HG03196 (cell line): ENCODE measurements around the gene C1orf115.
"Not testable (repeated sequence)": the region's sequence is repeated elsewhere in the genome, so short reads cannot be mapped to it uniquely, and the experiment has no call there.

Experiments used
- ATAC-seq: cut with Tn5 transposase; IDR thresholded peaks from one replicate; pipeline ENCODE4 v1.9.1; 2021; ENCODE audit not compliant: unreplicated experiment

The C1orf115 gene

DNA sequence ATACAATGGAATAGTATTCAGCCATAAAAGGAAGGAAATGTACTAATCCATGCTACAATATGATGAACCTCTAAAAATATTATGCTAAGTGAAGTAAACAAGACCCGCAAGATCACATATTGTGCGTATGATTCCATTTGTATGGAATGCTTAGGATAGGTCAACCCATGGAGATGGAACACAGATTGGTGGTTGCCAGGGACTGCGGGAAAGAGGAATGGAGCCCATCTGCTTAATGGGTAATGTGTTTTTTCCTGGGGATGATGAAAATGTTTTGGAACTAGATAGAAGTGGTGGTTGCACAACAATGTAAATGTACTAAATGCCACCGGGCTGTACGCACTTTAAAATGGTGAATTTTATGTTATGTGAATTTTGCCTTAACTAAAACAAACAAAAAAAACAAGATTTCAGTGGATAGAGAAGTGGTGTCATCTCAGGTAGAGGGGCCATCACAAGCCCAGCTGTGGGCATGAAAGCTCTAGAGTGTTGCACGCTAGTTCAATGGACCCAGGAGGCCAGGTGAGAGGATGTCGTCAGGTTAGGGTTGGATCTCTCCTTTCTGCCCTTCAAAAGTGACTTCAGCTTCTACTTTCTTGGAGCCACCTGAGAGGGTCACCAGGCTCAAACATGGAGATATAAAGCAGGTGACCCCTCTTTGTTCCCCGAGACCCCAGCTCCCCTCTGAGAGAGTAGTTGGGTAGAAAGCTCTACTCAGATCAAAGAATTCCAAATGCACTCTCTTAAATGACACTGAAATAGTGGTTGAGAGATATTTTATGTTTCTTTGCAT, 2.5 kb downstream of the C1orf115 start:
- ATAC-seq, result no peak

DNA sequence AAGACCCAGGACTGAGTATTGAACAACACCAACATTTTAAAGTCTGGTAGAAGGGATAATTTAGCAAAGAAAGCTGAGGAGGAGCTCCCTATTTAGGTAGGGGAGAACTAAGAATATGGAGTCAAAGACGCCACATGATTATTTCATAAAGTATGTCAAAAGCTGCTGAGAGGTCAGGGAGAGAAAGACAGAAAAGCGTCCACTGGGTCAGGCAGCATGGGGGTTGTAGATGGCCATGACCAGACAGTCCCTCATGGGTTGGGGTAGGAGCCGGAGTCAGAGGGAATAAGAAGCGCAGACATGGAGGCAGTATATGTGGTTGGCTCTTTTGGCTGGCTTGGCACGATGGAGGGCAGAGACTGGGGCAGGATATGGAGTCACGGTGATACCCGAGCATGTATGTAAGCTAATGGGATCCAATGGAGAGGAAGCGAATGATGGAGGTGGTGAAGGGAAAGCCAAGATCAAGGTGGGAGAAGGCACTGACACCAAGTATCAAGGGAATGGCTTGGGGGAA, 4.8 kb downstream of the C1orf115 start:
- no peak for ATAC-seq

DNA sequence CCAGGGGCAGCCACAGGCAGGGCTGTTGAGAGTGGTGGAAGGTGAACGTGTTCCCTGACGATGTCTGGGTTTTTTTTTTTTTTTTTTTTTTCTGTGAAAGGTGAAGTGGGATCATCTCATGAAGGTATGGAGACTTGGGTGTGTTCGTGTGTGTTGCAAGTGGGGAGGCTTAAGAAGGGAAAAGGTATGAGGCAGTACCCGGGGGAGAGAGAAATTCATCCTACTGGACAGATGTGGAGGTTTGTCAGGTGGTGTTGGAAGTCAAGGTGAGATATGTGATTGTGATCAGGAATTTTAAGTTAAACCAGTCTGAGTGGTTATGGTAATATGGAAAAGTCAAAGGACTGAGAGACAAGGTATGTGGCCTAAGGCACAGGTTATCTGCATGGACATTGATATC, 5.3 kb downstream of the C1orf115 start:
- ATAC-seq, result no peak

DNA sequence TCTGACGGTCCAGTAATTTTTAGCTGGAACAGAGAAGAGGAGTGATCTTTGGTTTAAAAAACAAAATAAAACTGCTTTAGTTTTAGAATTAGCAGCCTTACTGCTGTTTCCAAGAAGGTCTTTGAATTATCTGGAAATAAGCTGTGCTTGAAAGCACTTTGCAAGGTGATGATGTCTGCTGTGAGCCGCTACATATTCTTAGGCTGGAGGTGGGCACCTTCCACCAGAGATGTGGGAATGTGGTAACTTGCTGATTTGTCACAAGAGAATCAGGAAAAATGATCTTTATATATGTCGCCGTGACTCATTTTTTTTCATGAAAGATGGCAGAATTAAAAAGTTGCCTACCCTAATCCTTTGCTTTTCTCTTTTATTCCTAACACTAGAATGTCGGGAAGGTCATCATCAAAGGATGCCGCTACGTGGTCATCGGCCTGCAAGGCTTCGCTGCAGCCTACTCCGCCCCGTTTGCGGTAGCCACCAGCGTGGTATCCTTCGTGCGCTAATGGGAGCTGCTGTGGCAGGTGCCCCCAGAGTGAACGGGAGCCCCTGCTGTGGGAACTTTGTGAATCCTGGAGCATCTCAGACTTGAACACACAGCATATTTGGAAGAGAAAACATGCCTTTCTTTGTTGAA, 6.2 kb downstream of the C1orf115 start:
- no peak for ATAC-seq

DNA sequence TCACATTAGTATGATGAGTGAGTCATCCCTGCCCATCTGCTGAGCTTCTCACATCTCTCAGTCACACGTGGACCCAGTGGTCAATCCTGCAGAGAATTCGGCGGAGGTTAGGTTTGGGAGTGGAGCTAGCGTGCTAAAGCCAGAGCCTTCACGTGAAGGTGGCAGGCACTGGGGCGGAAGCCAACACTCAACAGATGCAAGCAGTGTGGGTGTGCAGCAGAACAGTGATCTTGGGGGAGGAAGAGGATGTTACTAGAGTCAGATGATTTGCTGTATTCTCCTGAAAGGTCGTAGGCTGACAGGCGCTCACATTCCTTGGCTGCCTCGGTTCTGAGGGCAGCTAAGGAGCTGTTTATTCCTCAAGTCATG, 6.7 kb downstream of the C1orf115 start:
- ATAC-seq, result no peak

DNA sequence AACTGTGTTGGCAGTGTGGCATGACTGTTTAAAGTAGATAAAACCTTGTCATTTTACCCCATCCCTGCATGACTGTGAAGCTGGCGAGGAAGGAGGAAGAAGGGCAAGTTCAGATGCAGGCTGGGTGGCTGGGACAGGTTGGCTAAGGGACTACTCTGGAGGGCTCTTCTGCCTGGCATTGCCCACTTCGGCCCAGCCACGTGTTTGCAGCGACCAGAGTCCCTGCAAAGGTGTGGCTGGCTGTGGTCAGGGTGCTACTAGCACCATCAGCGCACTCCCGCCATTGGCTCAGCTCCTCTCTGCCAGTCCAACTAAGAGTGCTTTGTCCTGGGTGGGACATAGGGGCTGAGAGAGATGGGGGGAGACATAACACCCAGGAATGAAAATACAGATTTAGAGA, 7.2 kb downstream of the C1orf115 start:
- ATAC-seq, result no peak

DNA sequence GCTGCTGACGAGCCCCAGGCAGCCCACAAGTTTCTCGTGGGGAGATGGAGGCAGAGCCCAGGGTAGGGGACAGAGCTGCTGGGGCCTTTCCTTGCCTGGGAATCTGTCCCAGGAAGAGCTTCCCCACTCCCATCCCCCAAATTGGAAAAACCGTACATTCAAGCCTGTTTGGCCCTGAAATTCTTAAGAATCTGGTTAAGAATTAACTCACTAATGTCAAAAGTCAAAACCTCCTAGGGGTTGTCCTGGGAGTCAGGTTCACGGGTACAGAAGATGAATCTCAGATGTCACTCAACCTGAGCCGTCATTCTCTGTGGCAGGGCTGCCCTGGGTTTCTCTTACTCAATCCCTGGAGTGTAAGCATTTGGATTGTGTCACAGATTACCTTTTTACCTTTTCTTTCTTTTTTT, 8.4 kb downstream of the C1orf115 start:
- no peak for ATAC-seq

DNA sequence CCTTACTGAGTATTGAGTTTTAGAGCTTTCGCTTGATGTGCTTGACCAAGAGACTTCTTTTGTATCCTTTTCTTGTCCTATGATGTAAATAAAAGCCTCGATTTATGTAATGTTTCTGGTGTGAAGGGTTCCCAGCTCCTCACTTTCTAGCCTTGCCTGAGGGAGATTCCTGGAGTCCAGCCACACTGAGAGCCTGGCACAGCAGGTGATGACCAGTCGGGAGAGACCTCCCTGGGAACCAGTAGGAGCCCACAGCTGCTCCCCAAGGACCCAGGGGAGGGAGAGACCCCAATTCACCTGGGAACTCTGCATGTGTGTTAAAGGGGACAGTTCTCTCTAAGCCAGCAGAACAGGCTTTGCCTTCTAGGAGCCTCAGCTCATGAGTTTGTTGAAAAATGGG, 8.9 kb downstream of the C1orf115 start:
- no peak for ATAC-seq

DNA sequence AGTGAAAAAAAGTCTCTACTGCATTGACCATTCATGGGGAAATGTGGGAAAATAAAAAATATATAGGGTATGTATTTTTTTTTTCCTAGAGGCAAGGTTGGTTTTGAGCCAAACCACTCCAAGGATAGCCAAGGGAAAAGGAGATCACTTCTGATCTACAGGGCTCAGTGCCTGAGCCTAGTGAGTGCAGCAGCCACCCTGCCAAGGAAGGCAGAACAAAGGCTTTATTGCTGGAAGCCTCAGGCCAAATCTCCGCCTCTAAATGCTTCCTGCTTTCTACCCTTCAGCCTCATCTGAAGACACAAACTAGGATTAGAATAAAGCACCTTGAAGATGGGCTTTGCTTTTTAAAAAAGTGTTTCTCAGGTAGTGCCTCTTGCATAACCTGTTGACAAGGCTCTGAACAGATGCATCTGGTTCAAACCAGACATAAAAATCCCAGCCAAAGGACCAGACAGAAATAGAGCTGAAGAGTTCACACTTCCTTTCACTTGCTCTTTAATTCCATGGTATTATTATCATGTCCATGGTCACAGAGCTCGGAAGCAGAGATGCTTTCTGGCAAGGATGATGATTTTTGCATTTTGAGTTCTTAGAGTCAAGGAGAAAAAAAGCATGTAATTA, 10.5 kb downstream of the C1orf115 start:
- no peak for ATAC-seq

DNA sequence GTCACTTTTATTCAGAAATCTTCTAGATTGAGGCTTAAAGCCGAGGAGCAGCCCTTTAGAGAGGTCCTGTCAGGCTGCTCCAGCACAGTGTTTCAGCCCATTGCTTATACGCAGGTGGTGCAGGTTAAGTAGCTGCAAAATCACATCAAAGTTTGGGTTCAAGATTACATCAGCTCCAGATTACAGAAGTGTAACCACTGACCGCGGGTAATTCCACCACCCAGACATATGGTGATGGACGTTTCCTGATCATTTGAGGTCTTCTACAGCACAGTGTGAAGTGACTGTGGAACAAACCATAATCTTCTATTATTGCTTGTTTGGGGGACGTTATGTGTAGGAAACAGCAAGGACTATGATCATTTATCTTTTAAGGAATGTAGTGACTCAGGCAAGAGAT, 11.8 kb downstream of the C1orf115 start:
- no peak for ATAC-seq

DNA sequence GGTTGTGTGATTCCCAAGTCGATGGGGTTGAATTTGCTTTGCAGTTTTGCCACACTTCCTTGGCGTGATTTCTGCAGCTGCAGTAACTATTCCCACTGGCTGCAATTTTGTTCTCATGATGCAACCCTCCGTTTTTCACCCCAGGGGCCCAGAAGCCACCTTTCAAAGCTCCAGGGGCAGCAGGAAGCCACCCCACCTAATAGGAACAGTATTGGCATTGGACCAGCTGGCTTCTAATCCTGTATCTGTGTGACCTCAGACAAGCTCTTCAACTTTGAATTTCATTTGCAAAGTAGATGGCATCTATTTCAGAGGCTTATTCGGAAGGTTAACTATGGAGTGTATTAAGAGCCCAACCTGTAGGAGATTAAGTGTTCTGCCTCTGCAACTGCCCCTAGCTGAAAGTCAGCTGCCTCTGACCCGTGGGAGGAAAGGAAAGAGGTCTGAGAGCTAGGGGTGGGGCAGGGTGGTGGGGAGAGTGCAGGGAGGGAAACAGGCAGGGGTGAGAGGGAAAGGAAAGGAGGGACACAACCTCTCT, 12.6 kb downstream of the C1orf115 start:
- ATAC-seq, result no peak

DNA sequence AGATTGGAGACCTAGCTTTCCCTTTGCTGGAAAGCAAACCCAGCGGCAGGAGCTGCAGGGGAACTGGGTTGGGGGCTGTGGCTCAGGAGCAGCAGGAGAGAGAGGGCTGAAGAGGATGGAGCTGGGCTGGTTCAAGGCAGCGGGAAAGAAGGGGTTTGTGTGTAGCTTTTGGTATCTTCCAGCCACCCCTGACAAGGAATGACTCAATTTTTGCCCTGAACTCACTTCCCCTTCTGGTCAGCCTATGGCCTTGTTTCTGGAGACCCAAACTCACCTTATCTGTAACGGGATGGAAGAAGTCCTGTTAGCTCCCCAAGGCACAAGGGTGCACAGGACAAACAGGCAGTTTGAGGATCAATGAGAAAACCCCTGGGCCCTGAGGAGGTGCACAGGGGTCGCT, 13.1 kb downstream of the C1orf115 start:
- ATAC-seq, result no peak

DNA sequence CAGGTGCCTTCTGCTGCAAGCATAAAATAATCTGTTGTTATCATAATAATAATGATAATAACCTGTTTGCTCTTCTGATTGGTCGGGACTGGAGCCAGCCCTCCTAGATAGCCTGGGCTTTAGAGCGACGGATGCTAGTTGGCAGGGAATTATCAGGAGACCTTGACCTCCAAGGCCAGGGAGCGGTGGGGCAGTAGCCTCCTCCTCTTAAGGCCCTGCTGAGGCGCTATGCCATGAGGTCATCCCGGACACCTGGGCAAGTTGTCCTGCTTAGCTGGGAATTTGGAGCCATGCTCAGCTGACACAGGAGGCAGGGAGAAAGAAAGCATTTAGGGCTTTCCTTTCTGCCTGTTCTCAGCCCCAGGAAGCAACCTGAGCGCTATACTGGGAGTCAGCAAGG, 15.6 kb downstream of the C1orf115 start:
- ATAC-seq, result no peak

DNA sequence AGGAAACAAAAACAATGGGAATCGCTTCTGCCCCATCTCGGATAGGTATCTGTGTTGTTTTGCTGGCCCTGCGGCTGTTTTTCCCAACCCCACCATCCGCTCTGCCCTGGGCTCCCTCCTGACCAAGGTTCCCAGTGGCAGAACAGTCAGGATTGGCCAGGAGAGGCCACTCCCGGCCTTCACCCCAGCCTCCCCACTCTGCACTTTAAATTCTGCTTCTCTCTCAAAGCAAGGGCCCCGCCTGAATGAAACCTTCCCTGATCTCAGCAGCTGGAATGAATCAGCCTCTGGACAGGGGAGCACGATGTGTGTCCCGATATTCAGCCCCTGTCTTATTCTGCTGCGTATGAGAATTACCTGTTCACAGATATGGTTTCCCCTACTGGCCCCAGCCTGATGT, 16.3 kb downstream of the C1orf115 start:
- no peak for ATAC-seq

DNA sequence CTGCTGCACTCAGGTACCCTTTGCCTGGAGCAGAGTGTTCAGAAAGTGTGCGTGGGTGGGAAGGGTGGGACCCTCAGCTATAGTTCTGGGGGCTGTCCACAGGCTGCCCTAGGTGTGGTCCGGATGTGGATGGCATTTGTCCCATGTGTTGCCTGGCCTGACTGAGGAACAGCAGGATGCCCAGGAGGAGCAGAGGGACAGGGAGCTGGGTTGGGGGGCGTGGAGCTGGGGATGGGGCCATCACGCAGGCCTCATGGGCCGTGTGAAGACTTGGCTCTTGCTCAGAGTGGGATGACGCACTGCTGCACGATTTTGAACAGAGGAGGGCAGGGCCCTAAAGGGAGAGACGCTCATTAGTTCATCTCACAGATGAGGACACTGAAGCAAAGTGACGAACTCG, 17.0 kb downstream of the C1orf115 start:
- ATAC-seq, result no peak

DNA sequence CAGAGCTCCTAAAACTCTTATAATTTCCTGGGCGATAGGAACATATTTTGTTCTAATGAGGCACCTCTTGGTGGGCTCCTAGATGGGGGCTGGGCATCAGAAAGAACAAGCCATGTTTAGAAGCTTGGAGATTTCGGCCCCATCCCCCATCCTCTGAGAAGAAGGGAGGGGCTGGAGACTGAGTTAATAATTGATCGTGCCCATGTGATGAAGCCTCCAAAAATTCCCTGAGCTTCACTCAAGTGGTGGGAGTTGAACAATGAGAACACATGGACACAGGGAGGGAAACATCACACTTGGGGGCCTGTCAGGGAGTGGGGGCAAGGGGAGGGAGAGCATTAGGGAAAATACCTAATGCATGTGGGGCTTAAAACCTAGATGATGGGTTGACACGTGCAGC, 18.1 kb downstream of the C1orf115 start:
- ATAC-seq, result no peak

DNA sequence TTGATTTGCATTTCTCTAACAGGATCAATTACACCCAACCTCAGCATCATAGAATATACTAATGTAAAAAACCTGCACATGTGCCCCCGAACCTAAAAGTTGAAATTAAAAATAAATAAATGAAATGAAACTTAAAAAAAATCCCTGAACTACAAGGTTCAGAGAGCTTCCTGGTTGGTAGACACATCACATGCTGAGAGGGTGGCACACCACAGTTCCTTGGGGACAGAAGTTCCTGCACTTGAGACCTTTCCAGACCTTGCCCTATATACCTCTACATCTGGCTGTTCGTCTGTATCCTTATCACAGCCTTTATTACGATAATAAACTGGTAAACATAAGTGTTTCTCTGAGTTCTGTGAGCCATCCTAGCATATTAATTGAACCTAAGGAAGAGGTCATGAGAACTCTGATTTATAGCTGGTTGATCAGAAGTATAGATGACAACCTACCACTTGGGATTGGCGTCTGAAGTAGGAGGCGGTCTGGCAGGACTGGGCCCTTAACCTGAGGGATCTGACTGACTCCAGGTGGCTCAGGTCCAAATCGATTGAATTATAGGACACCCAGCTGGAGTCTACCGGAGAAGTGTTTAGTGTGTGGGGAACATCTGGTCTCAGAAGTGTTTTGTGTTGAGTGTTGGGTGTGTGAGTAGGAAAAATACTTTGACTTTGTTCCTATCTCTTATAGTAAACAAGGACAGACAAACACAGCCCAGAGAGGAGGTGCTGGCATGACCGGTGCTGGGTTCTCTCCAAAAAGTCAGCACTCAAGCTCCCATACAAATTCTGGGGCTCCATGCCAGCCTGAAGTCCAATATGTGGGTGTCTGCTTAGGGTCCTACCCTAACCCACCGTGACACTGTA, 19.0 kb downstream of the C1orf115 start:
- ATAC-seq, result no peak

DNA sequence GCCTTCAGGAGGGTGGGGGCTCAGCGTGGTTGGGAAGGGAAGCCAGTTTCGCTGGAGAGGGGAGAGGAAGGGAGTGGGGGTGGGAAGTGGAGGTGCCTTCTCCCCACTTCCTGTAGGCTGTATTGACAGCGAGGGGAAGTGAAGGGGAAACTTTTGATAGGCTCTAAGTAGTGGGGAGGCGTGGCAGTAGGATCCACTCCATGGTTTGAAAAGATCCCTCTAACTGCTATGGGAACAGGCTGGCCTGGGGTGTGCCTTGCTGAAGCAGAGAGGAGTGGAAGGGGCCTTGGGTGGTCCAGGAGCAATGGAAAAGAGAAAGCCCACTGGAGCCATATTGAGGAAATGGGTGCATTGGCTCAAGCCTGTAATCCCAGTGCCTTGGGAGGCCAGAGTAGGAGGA, 20.2 kb downstream of the C1orf115 start:
- ATAC-seq, result no peak

DNA sequence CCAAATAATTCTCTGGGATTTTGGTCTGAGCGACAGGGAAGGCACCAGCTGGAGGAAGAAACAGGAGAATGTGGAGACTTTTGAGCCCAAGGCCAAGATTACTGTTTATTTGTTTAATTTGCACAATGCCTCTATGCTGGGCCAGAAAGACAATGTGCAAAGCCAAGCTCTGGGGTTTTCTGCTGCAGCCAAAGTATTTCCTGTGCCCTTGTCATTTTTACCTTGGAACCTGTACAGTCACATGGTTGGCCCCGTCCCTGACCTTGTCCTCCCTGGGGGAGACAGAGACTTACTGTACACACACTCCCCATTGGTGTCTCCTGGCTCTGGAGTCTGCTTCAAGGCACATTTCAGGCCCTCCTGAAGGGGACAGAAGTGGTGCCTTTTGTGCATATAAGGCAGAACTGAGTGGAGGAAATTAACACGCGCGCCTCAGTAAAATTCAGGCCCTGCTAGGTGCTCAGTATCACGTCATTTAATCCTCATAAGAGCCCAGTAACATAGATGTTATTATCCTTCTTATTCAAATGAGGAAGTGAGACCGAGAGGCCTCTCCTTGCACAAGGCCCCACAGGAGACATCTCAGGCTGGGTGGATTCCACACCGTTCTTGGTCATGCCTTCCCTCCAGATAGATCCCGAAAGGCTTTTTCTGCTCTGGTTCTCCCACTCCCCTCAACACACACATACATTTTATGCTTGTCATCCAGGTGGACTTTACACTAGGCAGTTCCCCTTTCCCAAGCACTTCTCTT, 21.1 kb downstream of the C1orf115 start:
- ATAC-seq, result no peak

DNA sequence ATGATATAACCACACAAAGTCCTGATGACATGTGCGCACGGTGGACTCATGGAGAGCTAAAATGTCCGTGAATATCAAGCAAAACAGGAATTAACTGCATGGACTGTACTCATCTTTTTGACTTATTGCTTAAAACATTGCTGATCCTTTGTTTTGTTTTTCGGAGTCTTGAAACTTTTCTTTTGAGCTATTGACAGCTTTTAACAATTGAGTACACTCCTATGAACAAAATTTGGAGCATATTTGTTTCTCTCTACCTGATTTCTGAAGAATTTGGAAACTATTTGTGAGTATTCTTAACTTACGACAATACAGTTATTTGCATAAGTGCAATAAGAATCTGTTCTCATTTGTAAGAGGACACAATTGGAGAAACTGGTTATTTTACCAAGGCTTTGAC, 25.8 kb downstream of the C1orf115 start:
- ATAC-seq, result not testable (repeated sequence)
